H1 (cell line): Measurements from ENCODE around the gene NOL12. TPM values are rescaled to one million over a fixed set of nuclear protein-coding genes. Genes with fewer than 3 reads are reported as not detected.

ENCODE experiments used
- CTCF ChIA-PET: fragments of 300-600 bp; sonication (Branson Sonifier 250); formaldehyde crosslinking; loops from one replicate; lab custom pipeline; 2021; ENCODE audit not compliant: partially characterized antibody; lab: Charles Lee
- POLR2A ChIA-PET: fragments of 300-600 bp; sonication (Branson Sonifier 250); formaldehyde crosslinking; loops from one replicate; lab custom pipeline; 2021; ENCODE audit warnings: inconsistent platforms; ENCODE audit not compliant: partially characterized antibody; lab: Charles Lee
- DNase-seq, 2 experiments: peaks; one replicate each; pipeline versions ENCODE4 v3.0.0 to v3.0.0-alpha.2; 2010 to 2022; ENCODE audit warnings: low spot score in 2 of 2, low read depth in 1 of 2, mixed read lengths in 1 of 2
- FAIRE-seq: peaks from 2 replicates; lab custom pipeline; 2011; peaks lifted over from hg19 to GRCh38; lab: Jason Lieb, UNC
- H2AFZ ChIP-seq: 2 replicates; pipeline ENCODE4 v1.8.1; 2012; ENCODE audit warnings: low read length, inconsistent platforms
- H2AK5ac ChIP-seq: 2 replicates; pipeline ENCODE4 v1.6.1; 2013; ENCODE audit warnings: low read depth, low read length
- H2BK120ac ChIP-seq: replicated peaks from 2 replicates; pipeline ENCODE3; 2013; ENCODE audit warnings: low read depth, low read length, inconsistent platforms
- H2BK12ac ChIP-seq: 2 replicates; pipeline ENCODE4 v1.6.1; 2013; ENCODE audit warnings: low read depth, low read length
- H2BK15ac ChIP-seq: 2 replicates; pipeline ENCODE4 v1.6.1; 2013; ENCODE audit warnings: low read length
- H2BK20ac ChIP-seq: 2 replicates; pipeline ENCODE4 v1.6.1; 2013; ENCODE audit warnings: low read length
- H2BK5ac ChIP-seq: 2 replicates; pipeline ENCODE4 v1.6.1; 2013; ENCODE audit warnings: low read depth, low read length
- H3K14ac ChIP-seq: 2 replicates; pipeline ENCODE4 v1.6.1; 2013; ENCODE audit warnings: inconsistent platforms; ENCODE audit not compliant: insufficient read length
- H3K18ac ChIP-seq: 2 replicates; pipeline ENCODE4 v1.6.1; 2013; ENCODE audit warnings: low read length; ENCODE audit errors: extremely low read depth
- H3K23ac ChIP-seq: 2 replicates; pipeline ENCODE4 v1.6.1; 2013; ENCODE audit warnings: inconsistent platforms; ENCODE audit not compliant: insufficient read length
- H3K23me2 ChIP-seq: 2 replicates; pipeline ENCODE4 v1.6.1; 2013; ENCODE audit warnings: low read depth, low read length
- H3K27ac ChIP-seq: 2 replicates; pipeline ENCODE4 v1.6.1; 2011; ENCODE audit warnings: low read depth, low read length, inconsistent platforms
- H3K27me3 ChIP-seq, 4 experiments: replicated peaks in 1 of 4; 1 replicate in 1 of 4; 2 replicates in 3 of 4; pipeline versions ENCODE4 v1.6.1 to v1.8.1; 2011 to 2013; ENCODE audit warnings: low read length in 3 of 4, mild to moderate bottlenecking in 3 of 4, inconsistent platforms in 2 of 4, mixed read lengths in 2 of 4, moderate library complexity in 1 of 4; ENCODE audit not compliant: control insufficient read depth in 3 of 4, insufficient read depth in 3 of 4; ENCODE audit errors: extremely low read depth in 1 of 4
- H3K36me3 ChIP-seq, 4 experiments: 2 replicates each; pipeline versions ENCODE4 v1.6.1 to v1.8.1; 2011 to 2013; ENCODE audit warnings: mild to moderate bottlenecking in 4 of 4, low read length in 3 of 4, moderate library complexity in 2 of 4, control low read depth in 1 of 4, inconsistent platforms in 1 of 4; ENCODE audit not compliant: insufficient read depth in 4 of 4, control insufficient read depth in 2 of 4
- H3K4ac ChIP-seq: replicated peaks from 2 replicates; pipeline ENCODE3; 2013; ENCODE audit warnings: low read length, low read depth, mixed read lengths, inconsistent platforms; ENCODE audit not compliant: insufficient read length
- H3K4me1 ChIP-seq, 4 experiments: replicated peaks in 1 of 4; 1 replicate in 1 of 4; 2 replicates in 3 of 4; pipeline versions ENCODE4 v1.6.1 to v1.8.1; 2011 to 2013; ENCODE audit warnings: low read length in 3 of 4, inconsistent platforms in 2 of 4, mixed read lengths in 1 of 4; ENCODE audit not compliant: insufficient read depth in 4 of 4, control insufficient read depth in 3 of 4
- H3K4me2 ChIP-seq, 2 experiments: 2 replicates each; pipeline versions ENCODE4 v1.6.1 to v1.8.1; 2011 to 2013; ENCODE audit warnings: low read depth in 2 of 2, low read length in 2 of 2, control low read depth in 1 of 2, inconsistent platforms in 1 of 2, mild to moderate bottlenecking in 1 of 2; ENCODE audit not compliant: insufficient read depth in 1 of 2
- H3K4me3 ChIP-seq, 4 experiments: fragments of 200-600, 300-600 bp in 1 of 4; sonication (generic), shearing (Covaris generic), sonication (Bioruptor Twin) in 1 of 4; 2 replicates each; pipeline versions ENCODE4 v1.5.1 to v1.8.1; 2011 to 2016; ENCODE audit warnings: low read length in 4 of 4, low read depth in 3 of 4, control low read depth in 2 of 4, inconsistent platforms in 2 of 4, mild to moderate bottlenecking in 2 of 4, mixed read lengths in 1 of 4, moderate library complexity in 1 of 4; ENCODE audit not compliant: insufficient read depth in 2 of 4; ENCODE audit errors: extremely low read depth in 1 of 4
- H3K56ac ChIP-seq: replicated peaks from 2 replicates; pipeline ENCODE3; 2013; ENCODE audit warnings: low read depth, mild to moderate bottlenecking, mixed read lengths, low read length, inconsistent platforms; ENCODE audit not compliant: insufficient read length
- H3K79me1 ChIP-seq: 2 replicates; pipeline ENCODE4 v1.6.1; 2013; ENCODE audit warnings: low read depth, low read length, control low read depth
- H3K79me2 ChIP-seq, 2 experiments: 2 replicates each; pipeline versions ENCODE4 v1.6.1 to v1.8.1; 2012 to 2013; ENCODE audit warnings: low read length in 2 of 2, mild to moderate bottlenecking in 2 of 2, inconsistent platforms in 1 of 2; ENCODE audit not compliant: insufficient read depth in 2 of 2, control insufficient read depth in 1 of 2
- H3K9ac ChIP-seq, 4 experiments: replicated peaks in 1 of 4; 1 replicate in 1 of 4; 2 replicates in 3 of 4; pipeline versions ENCODE4 v1.6.1 to v1.8.1; 2011 to 2013; ENCODE audit warnings: low read depth in 3 of 4, low read length in 3 of 4, control low read depth in 2 of 4, mild to moderate bottlenecking in 2 of 4, moderate library complexity in 2 of 4, inconsistent platforms in 1 of 4; ENCODE audit errors: extremely low read depth in 1 of 4
- H3K9me3 ChIP-seq, 2 experiments: 2 replicates each; pipeline versions ENCODE4 v1.6.1 to v1.8.1; 2012 to 2013; ENCODE audit warnings: mild to moderate bottlenecking in 2 of 2, moderate library complexity in 2 of 2, control low read depth in 1 of 2, inconsistent platforms in 1 of 2, low read depth in 1 of 2, low read length in 1 of 2, mixed read lengths in 1 of 2; ENCODE audit not compliant: insufficient read depth in 2 of 2
- H4K20me1 ChIP-seq, 2 experiments: replicated peaks in 1 of 2; 2 replicates each; pipeline versions ENCODE3 to v1.8.1; 2011 to 2013; ENCODE audit warnings: inconsistent platforms in 2 of 2, low read length in 2 of 2, mild to moderate bottlenecking in 1 of 2; ENCODE audit not compliant: insufficient read depth in 2 of 2, control insufficient read depth in 1 of 2
- H4K5ac ChIP-seq: 2 replicates; pipeline ENCODE4 v1.6.1; 2013; ENCODE audit warnings: low read length, low read depth, mixed read lengths, inconsistent platforms; ENCODE audit not compliant: insufficient read length
- H4K8ac ChIP-seq: 2 replicates; pipeline ENCODE4 v1.8.0; 2013; ENCODE audit warnings: mild to moderate bottlenecking, moderate library complexity, low read length, inconsistent platforms; ENCODE audit not compliant: insufficient read depth; ENCODE audit errors: extremely low read depth
- H4K91ac ChIP-seq: replicated peaks from 2 replicates; pipeline ENCODE3; 2013; ENCODE audit warnings: low read length, mixed read lengths, inconsistent platforms; ENCODE audit not compliant: insufficient read length
- ATF3 ChIP-seq: IDR thresholded peaks from 2 replicates; pipeline ENCODE4 v1.6.1; 2011; ENCODE audit warnings: low read depth, mild to moderate bottlenecking, low read length; ENCODE audit not compliant: insufficient read depth
- CEBPB ChIP-seq: IDR thresholded peaks from 2 replicates; pipeline ENCODE4 v1.6.1; 2012; ENCODE audit warnings: low read depth, low read length
- FOSL1 ChIP-seq: IDR thresholded peaks from 2 replicates; pipeline ENCODE4 v1.6.1; 2011; ENCODE audit warnings: mild to moderate bottlenecking, low read depth, low read length, moderate library complexity; ENCODE audit not compliant: insufficient read depth
- KDM1A ChIP-seq: fragments of 200-600, 300-600 bp; sonication (generic); IDR thresholded peaks from 2 replicates; pipeline ENCODE4 v1.7.1; 2016; ENCODE audit warnings: mild to moderate bottlenecking, low read length, borderline replicate concordance
- SAP30 ChIP-seq: fragments of 300-600 bp; sonication (generic); IDR thresholded peaks from 2 replicates; pipeline ENCODE4 v1.7.1; 2012; ENCODE audit warnings: low read length, moderate library complexity, mild to moderate bottlenecking, inconsistent platforms; ENCODE audit not compliant: insufficient read depth, insufficient replicate concordance
- SP4 ChIP-seq: IDR thresholded peaks from 2 replicates; pipeline ENCODE4 v1.6.1; 2012; ENCODE audit warnings: low read length, inconsistent platforms
- TAF7 ChIP-seq: optimal IDR thresholded peaks from 2 replicates; pipeline ENCODE3; 2011; ENCODE audit warnings: low read depth, mild to moderate bottlenecking, inconsistent platforms, low read length, moderate library complexity, borderline replicate concordance
- WGBS, 2 experiments: shearing (Covaris generic) in 1 of 2; methylation state at CpG; one replicate each; pipeline versions ENCODE4 v1.1.6 to v1.1.7; 2013 to 2015; ENCODE audit warnings: low lambda C conversion rate in 2 of 2, mixed read lengths in 2 of 2, inconsistent platforms in 1 of 2, low coverage in 1 of 2, missing lambda C conversion rate in 1 of 2; ENCODE audit not compliant: insufficient replicate concordance in 2 of 2, insufficient coverage in 1 of 2, insufficient read length in 1 of 2; ENCODE audit errors: extremely low coverage in 1 of 2, missing lambda C conversion rate in 1 of 2; 5-methylcytosine and 5-hydroxymethylcytosine counted together
- polyA plus RNA-seq, 7 experiments: library from polyadenylated mRNA; depleted of rRNA in 3 of 7; stranded (reverse) in 5 of 7; unstranded in 2 of 7; fragments of >200 nt in 5 of 7; fragments of 200-250 nt in 2 of 7; gene quantifications; 1 replicate in 5 of 7; 2 replicates in 1 of 7; 4 replicates in 1 of 7; pipeline versions ENCODE4 v1.2.1 to v1.2.3, GENCODE V29; 2011 to 2013; ENCODE audit warnings: missing spikeins in 2 of 7, mixed read lengths in 2 of 7
- total RNA-seq: library from RNA; stranded (reverse); fragmentation: NEBNext Ultra II Directional; extraction: Animal tissue kit (Norgen Biotek cat#: 25700); gene quantifications from 2 replicates; pipeline ENCODE4 v1.2.1, GENCODE V29; 2021

NOL12 gene
- total and polyA plus RNA-seq, 2 of the 8 experiments (the other 6 are each of a cell fraction or from before 2014, with no cell fraction given) = 25.3 to 28.3 TPM

GRCh38 chr22:37647317-37647716 lies 38.8 kb upstream of the NOL12 start:
- Histone ChIP-seq H3K23me2 (no peaks in the 10 kb centered on the region), H3K4me3 (no peak overlapping the region), H4K8ac (no peak overlapping the region), H2BK120ac (no peak overlapping the region), H2BK20ac (no peak overlapping the region), H3K4me1 (no peaks in the 10 kb centered on the region), H2AFZ (no peak overlapping the region), H3K79me1 (no peaks in the 10 kb centered on the region), H3K27ac (no peak overlapping the region), H3K18ac (no peak overlapping the region), H3K36me3 (peaks cover 13 to 33% (median 22%) of the 10 kb centered on the region in 4 experiments), H3K4me2 (no peak overlapping the region), H3K27me3 (no peaks in the 10 kb centered on the region), H2BK15ac (no peak overlapping the region), H3K9ac (no peak overlapping the region), H4K91ac (no peak overlapping the region), H3K56ac (no peak overlapping the region), H3K23ac (no peak overlapping the region), H3K9me3 (no peaks in the 10 kb centered on the region), H3K79me2 (no peaks in the 10 kb centered on the region), H3K4ac (no peak overlapping the region), H2BK12ac (no peak overlapping the region), H4K20me1 (peaks cover 0 to 12% of the 10 kb centered on the region in 2 experiments), H3K14ac (no peak overlapping the region), H4K5ac (no peak overlapping the region), H2AK5ac (no peak overlapping the region), H2BK5ac (no peak overlapping the region)
- WGBS, 2 experiments = 87% methylated on average over 9 of the region's 9 CpGs; no CpG with 5 or more reads in 1 of the 2 experiments
- DNase-seq = no peak
- FAIRE-seq = no peak
- CTCF ChIA-PET = interaction anchor here (0.6 to 2.2 kb wide), 3 partner anchors 11 to 158 kb away, joined by 3 to 7 read pairs (median 6); no protein-coding TSS in a partner anchor
- POLR2A ChIA-PET = interaction anchor here (0.6 to 3.2 kb wide), 4 partner anchors 8 to 281 kb away, joined by 3 to 8 read pairs (median 4); no protein-coding TSS in a partner anchor
- TF ChIP-seq CEBPB = no peak
- TF ChIP-seq KDM1A = no peak
- TF ChIP-seq FOSL1 = no peak
- no peak for TF ChIP-seq SAP30
- no peak for TF ChIP-seq SP4
- no peak for TF ChIP-seq TAF7
- TF ChIP-seq ATF3 = no peak
